AML-193 (cell line): Measurements from ENCODE around the gene CCDC12.
A peak's percentile ranks its signal among the peaks of the same experiment; 100 is the strongest.

ENCODE experiments used
- DNase-seq, 2 experiments: peaks; one replicate each; lab custom pipeline; 2025; lab: John Stamatoyannopoulos, UW

The CCDC12 gene

DNA sequence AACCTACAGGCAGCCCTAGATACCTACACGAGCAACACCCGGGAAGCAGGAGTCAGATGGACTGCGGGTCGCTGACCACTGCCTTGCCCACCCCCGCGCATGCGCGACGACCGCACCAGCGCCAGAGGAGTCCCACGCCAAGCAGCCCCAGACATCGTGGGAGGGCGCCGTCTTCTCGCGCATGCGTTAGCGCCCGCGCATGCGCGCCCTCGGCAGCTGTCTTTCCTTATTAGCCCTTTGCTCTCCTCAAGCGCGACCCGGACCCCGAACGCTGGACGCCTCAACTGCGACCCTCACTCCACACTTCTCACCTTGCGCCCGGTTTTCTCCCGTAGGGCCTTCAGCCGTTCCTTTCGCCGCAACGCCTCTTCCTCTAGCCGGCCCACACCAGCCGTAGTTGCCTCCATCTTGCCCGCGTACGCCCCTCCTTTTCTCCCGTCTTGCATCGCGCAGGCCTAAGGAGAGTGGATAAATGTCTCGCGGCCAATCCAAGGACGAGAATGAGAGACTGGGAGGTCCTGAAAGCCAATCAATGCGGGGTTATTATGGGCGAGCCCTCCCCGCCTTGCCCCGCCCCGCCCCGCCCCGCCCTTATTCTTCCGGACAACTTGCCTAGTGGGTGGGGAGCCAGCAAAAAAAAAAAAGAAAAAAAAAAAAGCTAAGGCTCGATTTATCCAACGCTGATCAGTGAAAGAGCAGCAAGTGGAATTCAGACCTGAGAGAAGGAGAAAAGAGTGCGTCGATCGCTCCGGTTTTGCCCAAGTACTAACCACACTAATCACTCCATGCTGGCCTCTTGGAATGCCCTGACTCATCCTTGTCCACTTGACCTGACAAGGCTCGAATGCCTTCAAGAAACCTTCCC is at the start of gene CCDC12:
Gene CCDC12 (minus strand): TSS at position 420 of the 865 bp plus-strand sequence. CDS start 13 bp downstream, at position 407.
- DNase-seq = peak; percentile 99

DNA sequence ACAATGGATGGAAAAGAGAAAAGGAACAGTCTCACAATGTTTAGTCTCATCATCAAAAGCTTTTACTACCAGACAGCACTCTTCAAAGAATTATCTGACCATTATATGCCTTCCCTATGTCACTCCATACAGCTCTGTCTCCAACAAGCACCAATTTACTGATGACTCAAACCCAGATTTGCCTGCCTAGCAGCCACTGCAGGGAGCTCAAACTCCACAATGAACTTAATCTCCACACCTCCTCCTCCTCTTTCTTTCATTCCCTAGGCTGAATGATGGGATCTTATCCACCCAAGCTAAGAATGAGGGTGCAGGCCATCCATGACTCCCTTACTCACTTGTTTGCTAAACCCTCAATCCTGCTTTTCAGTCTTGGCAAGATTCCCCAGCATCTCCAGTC is 48.4 kb upstream of the CCDC12 start:
- DNase-seq = no peak

GRCh38 chr3:47022641-47023071 is 46.1 kb upstream of the CCDC12 start:
- no peak for DNase-seq

GRCh38 chr3:47020311-47020710 is 43.8 kb upstream of the CCDC12 start:
- no peak for DNase-seq

DNA sequence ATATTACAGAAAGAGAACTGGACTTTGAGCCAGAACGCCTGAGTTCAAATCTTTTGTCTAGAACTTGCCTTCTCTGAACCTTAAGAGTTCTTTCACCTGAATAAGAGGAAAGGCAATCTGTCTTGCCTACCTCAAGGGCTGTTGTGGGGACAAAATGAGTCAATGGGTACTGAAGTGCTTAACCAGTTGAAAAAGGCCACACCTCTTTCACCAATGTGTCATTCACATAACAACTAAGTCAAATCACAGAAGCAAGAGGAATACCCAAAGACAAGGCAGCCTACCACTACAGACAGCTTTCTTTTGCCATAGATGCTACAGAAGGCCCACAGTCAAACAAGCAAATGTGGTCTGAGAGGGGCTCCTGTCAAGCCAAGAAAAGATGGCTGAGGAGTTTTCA is 42.7 kb upstream of the CCDC12 start:
- DNase-seq = no peak

- no peak for DNase-seq
Observed at GRCh38 chr3:47018269-47018611, 41.7 kb upstream of the CCDC12 start.

DNA sequence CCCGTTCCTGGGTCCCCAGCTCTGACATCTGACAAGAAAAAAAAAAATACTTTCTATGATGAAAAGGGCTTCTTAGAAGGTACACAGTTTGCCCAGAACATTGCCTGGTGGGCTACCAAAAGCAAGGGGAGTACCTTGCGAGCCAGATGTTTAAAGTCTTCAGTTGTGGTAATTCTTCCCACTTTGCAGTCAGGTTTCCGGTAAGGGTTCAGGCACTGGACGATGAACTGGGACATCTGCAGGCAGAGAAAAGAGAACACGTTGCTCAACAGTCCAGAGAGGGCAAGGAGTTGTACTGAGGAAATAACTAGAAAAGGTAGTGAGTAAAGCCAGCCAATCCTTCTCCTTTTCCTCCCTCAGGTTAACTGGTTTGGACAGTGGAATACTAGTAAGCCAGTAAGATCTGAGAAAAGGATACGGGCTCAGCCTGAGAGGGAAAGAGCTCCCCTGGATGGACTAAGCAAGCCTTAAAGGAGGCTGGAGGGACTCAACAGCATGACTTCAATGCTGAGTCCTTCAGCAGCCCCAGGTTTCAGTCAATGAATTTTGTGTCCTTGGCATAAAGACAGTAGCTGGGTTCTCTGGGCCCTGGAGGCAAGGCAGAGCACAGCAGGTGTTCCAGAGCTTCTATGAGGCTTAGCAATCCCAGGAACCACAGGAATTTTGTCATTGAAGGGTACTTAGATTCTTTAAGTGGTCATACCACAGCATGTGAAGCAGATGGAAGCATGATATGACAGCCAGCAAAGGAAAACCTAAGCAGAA is 41.1 kb upstream of the CCDC12 start:
- peak; percentile 70 to 76 for DNase-seq

GRCh38 chr3:47016934-47017435 is 40.4 kb upstream of the CCDC12 start:
- peak; percentile 78 to 79 for DNase-seq

GRCh38 chr3:47016086-47016933 is 39.8 kb upstream of the CCDC12 start:
- no peak for DNase-seq

DNA sequence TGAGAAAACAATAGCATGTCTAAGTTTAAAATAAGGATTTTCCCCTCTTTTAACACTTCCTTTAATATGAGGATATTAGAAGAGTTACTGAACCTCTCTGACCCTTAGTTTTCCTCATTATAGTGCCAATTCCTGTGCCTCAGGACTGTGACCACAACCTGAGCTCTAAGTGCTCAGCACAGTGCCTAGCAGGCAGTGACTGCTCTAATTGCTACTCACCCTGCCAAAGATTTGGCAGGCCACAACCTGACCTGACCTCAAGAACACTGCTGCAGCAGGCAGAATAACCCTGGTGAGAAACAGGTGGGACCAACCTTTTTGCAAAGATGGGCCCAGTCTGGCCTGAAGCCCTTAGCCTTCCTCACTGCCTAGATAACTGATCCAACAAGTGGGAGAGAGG is 38.6 kb upstream of the CCDC12 start:
- no peak for DNase-seq

GRCh38 chr3:47014036-47014435 is 37.5 kb upstream of the CCDC12 start:
- no peak for DNase-seq

DNA sequence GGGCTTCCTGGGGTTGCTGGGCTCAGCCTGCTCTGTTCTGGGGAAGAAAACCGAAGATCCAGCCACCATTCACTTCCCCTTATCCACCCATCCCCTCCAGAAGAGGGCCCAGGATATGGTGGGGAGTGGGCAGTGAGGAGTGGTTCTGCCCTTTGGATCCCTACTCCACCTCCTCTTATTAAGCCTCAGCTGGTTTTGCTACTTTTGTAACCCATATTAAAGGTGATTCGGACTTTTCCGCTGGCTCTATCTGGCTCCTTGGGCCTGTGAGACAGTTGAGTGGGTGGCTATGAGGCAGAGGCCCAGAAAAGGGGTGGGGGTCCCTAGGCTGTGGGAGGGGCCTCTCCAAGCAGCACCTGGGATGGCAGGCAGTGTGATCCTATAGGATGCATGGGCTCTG is 36.7 kb upstream of the CCDC12 start:
- DNase-seq = no peak

DNA sequence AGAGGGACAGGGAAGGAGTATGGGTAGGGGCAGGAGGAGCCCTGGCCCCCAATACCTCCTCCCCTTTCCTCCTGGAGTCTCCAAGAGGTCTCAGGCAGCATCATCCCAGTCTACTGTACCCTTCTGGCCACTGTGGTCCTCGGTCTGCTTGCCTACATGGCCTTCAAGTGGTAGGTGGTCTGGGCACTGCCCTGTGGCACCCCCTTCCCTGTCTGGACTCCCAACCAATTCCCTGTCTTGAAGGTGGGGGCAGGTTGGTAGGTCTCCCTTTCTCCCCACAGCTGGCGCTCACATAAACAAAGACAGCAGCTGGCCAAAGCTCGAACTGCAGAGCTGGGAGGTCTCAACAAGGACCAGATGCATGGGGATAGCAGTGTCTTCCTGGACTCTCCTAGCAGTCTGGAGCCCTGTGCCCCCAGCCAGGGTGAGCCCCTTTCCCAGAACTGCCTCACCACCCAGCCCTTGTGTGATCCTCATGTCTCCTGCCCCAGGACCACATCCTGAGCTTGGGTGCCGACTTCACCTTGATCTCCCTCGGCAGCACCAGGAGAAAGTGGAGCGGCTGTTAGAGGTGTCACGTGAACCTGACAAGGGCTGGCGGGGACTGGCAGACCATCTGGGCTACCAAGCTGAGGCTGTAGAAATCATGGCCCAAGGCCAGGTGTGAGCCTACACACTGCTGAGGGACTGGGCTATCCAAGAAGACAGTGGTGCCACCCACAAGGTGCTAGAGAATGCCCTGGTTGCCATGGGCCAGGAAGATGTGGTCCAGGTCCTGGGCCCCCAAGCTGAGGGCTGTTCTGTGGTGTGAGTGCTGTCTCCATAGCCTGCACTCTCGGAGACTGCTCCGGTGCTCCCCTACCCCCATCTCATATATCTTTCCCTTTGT is 36.0 kb upstream of the CCDC12 start:
- DNase-seq = no peak

DNA sequence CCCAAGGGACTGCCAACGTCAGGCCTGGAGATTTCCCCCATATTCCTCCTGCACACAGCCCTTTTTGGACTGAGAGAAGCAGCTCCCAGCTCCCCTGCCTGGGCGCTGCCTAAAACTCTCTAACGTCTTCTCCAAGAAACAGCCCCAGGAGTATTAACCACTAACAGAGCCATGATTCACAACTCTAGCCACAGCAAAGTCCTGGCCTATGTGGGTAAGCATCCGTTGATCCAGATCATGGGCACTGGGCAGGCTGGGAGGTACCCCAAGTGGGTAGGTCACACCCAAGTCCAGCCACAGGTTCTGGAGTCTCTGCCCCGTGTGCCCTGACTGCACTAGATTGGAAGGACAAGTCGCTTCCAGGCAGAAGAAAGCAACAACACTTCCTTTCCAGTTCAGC is 34.8 kb upstream of the CCDC12 start:
- DNase-seq = no peak

DNA sequence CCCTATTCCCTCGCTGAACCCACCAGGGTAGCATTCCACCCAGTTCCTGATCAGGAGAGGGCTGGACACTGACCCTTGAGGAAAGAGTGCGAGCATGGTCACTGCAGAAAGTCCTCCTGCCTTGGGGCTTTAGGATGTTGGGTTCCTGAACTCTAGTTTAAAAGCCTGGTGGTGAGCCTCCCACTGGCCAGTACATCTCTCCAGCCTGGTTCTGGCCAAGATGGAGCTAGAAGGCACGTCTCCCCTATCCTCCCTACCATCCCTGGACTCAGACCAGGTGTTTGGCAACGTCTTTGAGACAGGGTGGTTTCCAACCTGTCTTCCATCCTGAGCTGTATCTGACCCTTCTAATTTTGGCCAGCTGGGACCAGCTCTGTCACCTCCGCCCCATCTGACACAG is 34.4 kb upstream of the CCDC12 start:
- DNase-seq = no peak

DNA sequence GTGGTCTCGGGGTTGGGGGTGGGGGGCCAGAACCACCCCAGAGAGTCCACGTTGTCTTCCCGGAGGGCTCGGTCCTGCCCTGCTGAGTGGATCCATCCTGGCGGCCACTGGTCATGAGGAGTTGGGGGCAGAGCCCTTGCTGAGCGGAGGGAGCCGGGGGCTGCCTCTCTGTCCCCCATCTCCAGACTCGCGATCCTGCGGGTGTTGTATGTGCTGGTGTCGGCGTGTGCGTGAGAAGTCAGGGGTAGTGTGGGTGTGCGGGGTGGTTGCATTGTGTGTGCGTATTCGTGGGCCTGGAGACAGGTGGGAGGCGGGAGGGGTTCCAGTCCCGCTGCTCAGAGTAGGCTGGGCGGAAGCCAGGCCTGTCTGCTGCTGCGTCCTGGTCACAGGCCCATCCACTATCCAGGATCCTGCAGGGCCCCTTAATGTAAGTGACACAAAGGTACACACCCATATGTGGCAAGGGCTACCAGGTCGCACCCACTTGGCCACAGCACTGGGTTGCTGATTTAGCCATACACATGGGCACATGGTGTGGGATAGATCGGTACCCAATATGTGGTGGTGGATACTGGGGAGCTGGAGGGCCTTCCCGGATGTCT is 33.7 kb upstream of the CCDC12 start:
- DNase-seq = no peak

GRCh38 chr3:47009225-47010110 is 32.9 kb upstream of the CCDC12 start:
- no peak for DNase-seq

GRCh38 chr3:47008851-47009224 is 32.3 kb upstream of the CCDC12 start:
- DNase-seq = no peak

DNA sequence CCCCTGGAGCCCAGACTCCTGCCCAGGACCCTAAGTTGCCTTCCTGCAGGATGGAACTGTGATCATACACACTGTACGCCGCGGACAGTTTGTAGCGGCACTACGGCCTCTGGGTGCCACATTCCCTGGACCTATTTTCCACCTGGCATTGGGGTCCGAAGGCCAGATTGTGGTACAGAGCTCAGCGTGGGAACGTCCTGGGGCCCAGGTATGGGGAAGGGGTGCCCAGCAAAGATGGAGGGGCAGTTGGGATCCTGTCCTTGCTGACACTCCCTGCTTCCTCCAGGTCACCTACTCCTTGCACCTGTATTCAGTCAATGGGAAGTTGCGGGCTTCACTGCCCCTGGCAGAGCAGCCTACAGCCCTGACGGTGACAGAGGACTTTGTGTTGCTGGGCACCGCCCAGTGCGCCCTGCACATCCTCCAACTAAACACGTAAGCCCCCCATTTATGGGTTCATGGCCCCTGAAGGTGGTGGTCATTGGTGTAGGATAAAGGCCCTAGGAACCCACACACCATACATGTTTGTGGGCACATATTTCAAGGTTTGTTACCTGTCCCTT is 31.8 kb upstream of the CCDC12 start:
- no peak for DNase-seq
